Measurements from ENCODE around the gene ZNF264. TPM values are rescaled to one million over a fixed set of nuclear protein-coding genes. Genes with fewer than 3 reads are reported as not detected.

ZNF264 gene
- total and polyA plus RNA-seq, 2 of the 8 experiments (the other 6 are each of a cell fraction or from before 2014, with no cell fraction given), result 3.6 to 20.0 TPM

GRCh38 chr19:57244513-57244912, 53.2 kb downstream of the ZNF264 start:
- Histone ChIP-seq H2AK5ac (ENCODE audit: low read depth, low read length) (no peak overlapping the region), H4K20me1 (replicated peaks in 1 of 2; ENCODE audit: control insufficient read depth in 1 of 2, insufficient read depth in 2 of 2, low read length in 2 of 2) (peaks cover 2 to 3% of the 10 kb centered on the region in 2 experiments), H4K8ac (ENCODE audit: extremely low read depth, insufficient read depth, low read length) (no peak overlapping the region), H2AFZ (ENCODE audit: low read length) (no peak overlapping the region), H3K27me3 (replicated peaks in 1 of 4; ENCODE audit: control insufficient read depth in 3 of 4, extremely low read depth in 1 of 4, insufficient read depth in 3 of 4, low read length in 3 of 4) (no peaks in the 10 kb centered on the region), H4K91ac (replicated peaks; ENCODE audit: insufficient read length, low read length) (no peak overlapping the region), H2BK120ac (replicated peaks; ENCODE audit: low read depth, low read length) (no peak overlapping the region), H3K27ac (ENCODE audit: low read depth, low read length) (no peak overlapping the region), H3K14ac (ENCODE audit: insufficient read length) (no peak overlapping the region), H3K23me2 (ENCODE audit: low read depth, low read length) (peaks cover 8% of the 10 kb centered on the region), H3K36me3 (ENCODE audit: control insufficient read depth in 2 of 4, insufficient read depth in 4 of 4, low read length in 3 of 4) (peaks cover 6 to 31% (median 20%) of the 10 kb centered on the region in 4 experiments; a peak in 7 of 8 replicates), H3K4me1 (replicated peaks in 1 of 4; ENCODE audit: control insufficient read depth in 3 of 4, insufficient read depth in 4 of 4, low read length in 3 of 4) (peaks cover 0 to 4% (median 2%) of the 10 kb centered on the region in 4 experiments; a peak in 2 of 7 replicates), H3K79me1 (ENCODE audit: low read depth, low read length) (peaks cover 10% of the 10 kb centered on the region; the same call in 1 of the 2 replicates), H2BK5ac (ENCODE audit: low read depth, low read length) (no peak overlapping the region), H3K23ac (ENCODE audit: insufficient read length) (no peak overlapping the region), H3K56ac (replicated peaks; ENCODE audit: insufficient read length, low read depth, low read length) (no peak overlapping the region), H3K9me3 (ENCODE audit: insufficient read depth in 2 of 2, low read depth in 1 of 2, low read length in 1 of 2) (no peaks in the 10 kb centered on the region), H2BK15ac (ENCODE audit: low read length) (no peak overlapping the region), H3K79me2 (ENCODE audit: control insufficient read depth in 1 of 2, insufficient read depth in 2 of 2, low read length in 2 of 2) (peaks cover 4 to 30% of the 10 kb centered on the region in 2 experiments), H4K5ac (ENCODE audit: insufficient read length, low read depth, low read length) (no peak overlapping the region), H3K9ac (replicated peaks in 1 of 4; ENCODE audit: extremely low read depth in 1 of 4, low read depth in 3 of 4, low read length in 3 of 4) (no peak overlapping the region), H3K4me2 (ENCODE audit: insufficient read depth in 1 of 2, low read depth in 2 of 2, low read length in 2 of 2) (no peak overlapping the region), H3K4me3 (ENCODE audit: extremely low read depth in 1 of 4, insufficient read depth in 2 of 4, low read depth in 3 of 4, low read length in 4 of 4) (no peak overlapping the region), H2BK20ac (ENCODE audit: low read length) (no peak overlapping the region), H2BK12ac (ENCODE audit: low read depth, low read length) (no peak overlapping the region), H3K4ac (replicated peaks; ENCODE audit: insufficient read length, low read depth, low read length) (no peak overlapping the region), H3K18ac (ENCODE audit: extremely low read depth, low read length) (no peak overlapping the region)
- DNase-seq (ENCODE audit: low read depth in 1 of 2, low spot score in 2 of 2) (no peak), FAIRE-seq (no peak)
- ChIA-PET POLR2A (ENCODE audit: partially characterized antibody) (interaction anchor here (2.0 kb wide), 1 partner anchor 53 kb away, joined by 4 read pairs; the partner anchor contains the start of gene ZNF264), CTCF (ENCODE audit: partially characterized antibody) (interaction anchor here (0.6 to 1.5 kb wide), 2 partner anchors 9 to 12 kb away, joined by 3 read pairs; no protein-coding TSS in a partner anchor)
- 96% methylated on average over 5 of the region's 5 CpGs; no CpG with 5 or more reads in 1 of the 2 experiments for WGBS, 2 experiments (ENCODE audit: extremely low coverage in 1 of 2, insufficient coverage in 1 of 2, insufficient read length in 1 of 2, insufficient replicate concordance in 2 of 2, low coverage in 1 of 2, low lambda C conversion rate in 2 of 2, missing lambda C conversion rate in 1 of 2)
- TF ChIP-seq, protein P1, sequence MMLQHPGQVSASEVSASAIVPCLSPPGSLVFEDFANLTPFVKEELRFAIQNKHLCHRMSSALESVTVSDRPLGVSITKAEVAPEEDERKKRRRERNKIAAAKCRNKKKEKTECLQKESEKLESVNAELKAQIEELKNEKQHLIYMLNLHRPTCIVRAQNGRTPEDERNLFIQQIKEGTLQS (IDR thresholded peaks at IDR 0.05; ENCODE audit: insufficient read depth, low read depth, low read length), result no peak
- TF ChIP-seq HDAC2 (IDR thresholded peaks at IDR 0.05; ENCODE audit: borderline replicate concordance in 1 of 2, low read depth in 2 of 2, low read length in 2 of 2), result no peak
- no peak for TF ChIP-seq TAF7 (optimal IDR thresholded peaks at IDR 0.05; ENCODE audit: borderline replicate concordance, low read depth, low read length)
- no peak for TF ChIP-seq CEBPB (IDR thresholded peaks at IDR 0.05; ENCODE audit: low read depth, low read length)
- no peak for TF ChIP-seq RXRA (IDR thresholded peaks at IDR 0.05; ENCODE audit: insufficient read depth, low read depth, low read length)
- TF ChIP-seq JUND (IDR thresholded peaks at IDR 0.05; ENCODE audit: low read length), result no peak
- no peak for TF ChIP-seq TBP (IDR thresholded peaks at IDR 0.05; ENCODE audit: low read depth, low read length)
- TF ChIP-seq HDAC6 (IDR thresholded peaks at IDR 0.05; ENCODE audit: low read depth, low read length), result no peak
- no peak for TF ChIP-seq CBX8 (IDR thresholded peaks at IDR 0.05; ENCODE audit: borderline replicate concordance, low read depth, low read length)
- no peak for TF ChIP-seq SUZ12 (IDR thresholded peaks at IDR 0.05; ENCODE audit: low read length)
- no peak for TF ChIP-seq BRCA1 (IDR thresholded peaks at IDR 0.05; ENCODE audit: low read depth, low read length)
- TF ChIP-seq GTF2F1 (IDR thresholded peaks at IDR 0.05; ENCODE audit: borderline replicate concordance, low read depth, low read length), result no peak
- TF ChIP-seq JUN (IDR thresholded peaks at IDR 0.05; ENCODE audit: low read depth, low read length), result no peak
- no peak for TF ChIP-seq BACH1 (IDR thresholded peaks at IDR 0.05; ENCODE audit: low read length)

All from H1 (cell line).